ENCODE results near the gene LAMA4.

- TF ChIP-seq TEAD4 (IDR thresholded peaks at IDR 0.05): peak; percentile 5; the same call in 1 of the 2 replicates
- TF ChIP-seq RAD21 (IDR thresholded peaks at IDR 0.05; ENCODE audit: low read depth): no peak
- peak; percentile 44; the same call in 1 of the 2 replicates for TF ChIP-seq NFIC (IDR thresholded peaks at IDR 0.05)
These were observed 65.5 kb downstream of the LAMA4 start for GRCh38 chr6:112188906-112189305.
